Stimulated activated CD4-positive, alpha-beta T cell treated with anti-CD3 and anti-CD28 coated beads, Interleukin-12 subunit alpha, Interleukin-12 subunit beta, amount 100 ng/mL, for 4 hours (primary cell): Measurements from ENCODE around the gene MPIG6B.

Experiments
- DNase-seq: peaks from one replicate; pipeline ENCODE4 v3.0.0-alpha.2; 2020

MPIG6B gene

DNA sequence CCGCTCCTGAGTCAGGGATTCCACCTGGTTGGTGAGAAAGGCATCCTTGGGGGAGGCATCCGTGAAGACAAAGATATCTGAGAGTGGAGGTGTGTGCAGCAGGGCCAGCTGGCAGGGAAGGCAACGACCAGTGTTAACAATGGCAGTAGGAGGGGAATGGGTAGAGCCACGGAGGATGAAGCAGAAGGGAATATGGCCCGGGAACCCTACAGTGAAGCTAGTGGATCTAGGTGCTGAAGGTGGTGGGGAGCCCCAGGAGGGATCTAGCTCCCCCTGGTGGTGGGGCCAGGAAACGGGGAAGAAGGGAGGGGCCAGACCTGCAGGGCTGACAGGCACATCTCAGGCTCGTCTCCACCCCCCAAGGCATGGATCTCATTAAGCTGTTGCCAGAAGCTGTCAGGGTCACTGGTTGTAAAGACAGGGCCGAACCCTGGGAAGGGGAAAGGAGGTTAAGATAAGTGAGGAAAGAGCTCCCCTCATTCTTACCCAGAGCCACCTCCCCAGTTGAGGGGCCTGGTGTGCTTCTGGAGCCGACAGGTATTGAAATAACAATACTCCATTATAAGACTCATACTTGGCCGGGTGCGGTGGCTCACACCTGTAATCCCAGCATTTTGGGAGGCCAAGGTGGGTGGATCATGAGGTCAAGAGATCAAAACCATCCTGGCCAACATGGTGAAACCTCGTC lies 46.7 kb downstream of the MPIG6B start:
- DNase-seq: peak; percentile 70

DNA sequence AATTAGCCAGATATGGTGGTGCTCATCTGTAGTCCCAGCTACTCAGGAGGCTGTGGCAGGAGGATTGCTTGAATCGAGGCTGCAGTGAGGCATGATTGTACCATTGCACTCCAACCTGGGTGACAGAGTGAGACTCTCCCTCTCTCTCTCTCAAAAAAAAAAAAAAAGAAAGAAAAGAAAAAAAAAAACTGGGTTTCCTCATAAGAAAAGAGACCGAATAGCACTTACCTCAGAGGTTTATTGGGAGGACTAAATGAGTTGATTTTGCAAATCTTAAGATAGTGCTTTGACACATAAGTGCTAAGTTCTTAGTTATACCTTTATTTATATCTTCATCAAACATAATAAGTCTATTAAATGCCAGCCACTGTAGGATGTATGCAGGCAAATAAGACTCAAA lies 47.7 kb downstream of the MPIG6B start:
- DNase-seq: no peak

GRCh38 chr6:31771992-31772358 lies 48.8 kb downstream of the MPIG6B start:
- DNase-seq: no peak

GRCh38 chr6:31775184-31775583 lies 52.0 kb downstream of the MPIG6B start:
- no peak for DNase-seq

DNA sequence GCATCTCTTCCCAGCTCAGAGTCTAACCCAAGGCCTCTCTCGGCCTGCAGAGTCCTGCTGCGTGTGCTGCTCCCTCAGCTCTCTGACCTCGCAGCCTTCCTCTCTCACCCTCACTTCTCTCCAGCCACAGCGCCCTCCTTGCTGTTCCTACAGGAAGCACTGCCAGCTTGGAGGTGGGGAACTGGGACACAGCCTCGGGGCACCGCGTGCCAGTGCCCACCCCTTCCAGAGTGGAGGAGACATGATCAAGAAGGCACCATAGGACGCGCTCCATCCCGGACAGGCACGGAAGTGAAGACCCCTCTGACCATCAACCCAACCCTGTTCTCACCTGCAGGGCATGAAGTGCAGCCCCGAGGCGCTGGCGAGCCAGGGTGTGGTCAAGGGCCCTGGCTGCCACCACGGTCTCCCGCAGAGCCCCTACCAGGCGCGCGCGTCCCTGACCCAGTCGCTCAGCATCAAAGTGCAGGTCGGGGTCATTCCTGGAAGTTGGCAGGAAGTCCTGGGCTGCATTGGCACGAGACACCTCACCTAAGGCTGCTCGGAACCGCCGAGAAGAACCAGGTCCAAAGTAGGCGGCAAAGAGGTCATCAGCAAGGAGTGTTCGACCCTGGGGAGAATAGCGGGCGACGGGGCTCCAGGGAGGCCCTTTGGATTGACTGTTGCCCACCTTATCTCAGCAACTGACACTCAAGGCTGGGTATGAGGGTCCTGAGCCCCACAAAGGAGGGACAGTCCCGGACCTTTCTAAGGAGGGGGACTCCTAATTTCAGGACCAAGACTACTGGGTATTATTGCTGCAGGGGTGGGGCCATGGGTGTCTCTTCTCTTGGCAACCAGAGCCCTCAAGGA lies 52.7 kb downstream of the MPIG6B start:
- DNase-seq: no peak
